NOMO-1 (cell line): ENCODE data around the gene IER5.
"Not testable (repeated sequence)": the region's sequence is repeated elsewhere in the genome, so short reads cannot be mapped to it uniquely, and the experiment has no call there.

Experiments used
- DNase-seq, 2 experiments: peaks; one replicate each; lab custom pipeline; 2025; ENCODE audit not compliant: unreplicated experiment in 2 of 2; lab: John Stamatoyannopoulos, UW

The IER5 gene

GRCh38 chr1:181088079-181089016, at the start of gene IER5:
Gene IER5, plus strand, starts transcription at chr1:181088700. Its CDS starts 203 bp downstream, at chr1:181088903.
- peak; percentile 97 to 98 for DNase-seq

- no peak for DNase-seq
These were observed 48.1 kb upstream of the IER5 start for GRCh38 chr1:181040284-181040865.

GRCh38 chr1:181043025-181043888, 45.2 kb upstream of the IER5 start:
- DNase-seq: peak; percentile 73 to 91

- DNase-seq: peak; percentile 16 to 18
These were observed 44.0 kb upstream of the IER5 start for GRCh38 chr1:181044449-181044966.

GRCh38 chr1:181045946-181046345, 42.6 kb upstream of the IER5 start:
- DNase-seq: not testable (repeated sequence)

- no peak for DNase-seq
These were observed 39.1 kb upstream of the IER5 start for GRCh38 chr1:181049378-181049777.

- no peak for DNase-seq
These were observed 37.6 kb upstream of the IER5 start for GRCh38 chr1:181050922-181051321.

GRCh38 chr1:181056560-181056959, 31.9 kb upstream of the IER5 start:
- DNase-seq: no peak

- no peak for DNase-seq
These were observed 31.4 kb upstream of the IER5 start for GRCh38 chr1:181057079-181057478.

GRCh38 chr1:181059435-181059834, 29.1 kb upstream of the IER5 start:
- no peak for DNase-seq

- DNase-seq: no peak
These were observed 28.4 kb upstream of the IER5 start for GRCh38 chr1:181060066-181060465.

GRCh38 chr1:181060947-181061346, 27.6 kb upstream of the IER5 start:
- DNase-seq: not testable (repeated sequence)

GRCh38 chr1:181061487-181061886, 27.0 kb upstream of the IER5 start:
- no peak for DNase-seq

- DNase-seq: peak; percentile 81 to 87
These were observed 26.3 kb upstream of the IER5 start for GRCh38 chr1:181061891-181062835.

- DNase-seq: peak; percentile 73 to 77
These were observed 25.6 kb upstream of the IER5 start for GRCh38 chr1:181062836-181063428.

GRCh38 chr1:181064011-181064623, 24.4 kb upstream of the IER5 start:
- no peak for DNase-seq

GRCh38 chr1:181064702-181065101, 23.8 kb upstream of the IER5 start:
- DNase-seq: no peak

GRCh38 chr1:181073638-181074037, 14.9 kb upstream of the IER5 start:
- DNase-seq: no peak
